HG03060 (cell line): ENCODE data around the gene TOR4A.
"Not testable (repeated sequence)": the region's sequence is repeated elsewhere in the genome, so short reads cannot be mapped to it uniquely, and the experiment has no call there.

ENCODE experiments used
- ATAC-seq: cut with Tn5 transposase; IDR thresholded peaks from one replicate; pipeline ENCODE4 v1.9.1; 2021; ENCODE audit warnings: low read depth, moderate number of reproducible peaks; ENCODE audit not compliant: unreplicated experiment

Gene TOR4A

GRCh38 chr9:137315581-137316011 is 38.1 kb downstream of the TOR4A start:
- no peak for ATAC-seq

DNA sequence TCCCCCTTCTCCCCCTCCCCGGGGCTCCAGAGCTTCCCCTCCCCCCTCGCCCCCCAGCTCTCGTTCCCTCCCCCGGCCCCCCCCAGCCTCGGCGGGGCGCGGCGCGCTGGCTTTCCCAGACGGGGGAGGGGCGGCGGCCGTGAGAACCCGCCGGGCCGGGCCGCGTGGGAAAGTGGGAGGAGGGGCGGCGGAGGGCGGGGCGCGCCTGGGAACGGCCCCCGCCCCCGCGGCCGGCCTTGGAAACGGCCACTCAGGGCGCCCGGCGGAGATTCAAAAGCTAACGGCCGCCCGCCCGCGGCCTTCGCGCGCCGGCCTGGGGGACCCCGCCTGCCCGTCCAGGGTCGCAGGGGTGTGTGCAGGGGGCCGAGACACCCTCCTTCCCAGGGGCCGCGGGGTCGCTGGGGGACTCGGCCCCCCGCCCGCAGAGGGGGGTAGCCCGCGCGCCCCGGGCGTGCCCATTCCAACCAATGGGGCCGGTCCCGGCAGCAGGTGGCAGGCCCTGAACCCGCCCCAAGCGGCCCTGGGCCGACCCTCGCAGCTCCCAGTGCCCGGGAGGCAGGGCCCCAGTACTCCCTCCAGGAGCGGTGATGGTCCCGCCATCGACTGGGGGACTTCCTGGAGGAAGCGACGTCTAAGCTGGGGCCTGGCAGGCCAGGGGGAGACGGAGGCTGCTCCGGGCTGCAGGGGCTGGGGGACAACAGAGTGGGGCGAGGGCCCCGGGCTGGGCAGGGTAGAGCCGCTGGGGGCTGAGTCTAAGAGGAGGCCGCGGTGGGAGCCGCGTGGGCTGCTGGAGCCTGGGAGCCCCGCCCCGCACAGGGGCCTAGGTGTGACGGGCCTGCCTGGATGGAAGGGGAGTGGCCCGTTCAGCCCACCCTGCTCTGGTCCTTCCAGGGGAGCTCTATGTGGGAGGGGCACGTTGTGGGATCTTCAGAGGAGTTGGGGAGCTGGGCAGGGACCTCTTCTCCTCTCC is 38.8 kb downstream of the TOR4A start:
- no peak for ATAC-seq

DNA sequence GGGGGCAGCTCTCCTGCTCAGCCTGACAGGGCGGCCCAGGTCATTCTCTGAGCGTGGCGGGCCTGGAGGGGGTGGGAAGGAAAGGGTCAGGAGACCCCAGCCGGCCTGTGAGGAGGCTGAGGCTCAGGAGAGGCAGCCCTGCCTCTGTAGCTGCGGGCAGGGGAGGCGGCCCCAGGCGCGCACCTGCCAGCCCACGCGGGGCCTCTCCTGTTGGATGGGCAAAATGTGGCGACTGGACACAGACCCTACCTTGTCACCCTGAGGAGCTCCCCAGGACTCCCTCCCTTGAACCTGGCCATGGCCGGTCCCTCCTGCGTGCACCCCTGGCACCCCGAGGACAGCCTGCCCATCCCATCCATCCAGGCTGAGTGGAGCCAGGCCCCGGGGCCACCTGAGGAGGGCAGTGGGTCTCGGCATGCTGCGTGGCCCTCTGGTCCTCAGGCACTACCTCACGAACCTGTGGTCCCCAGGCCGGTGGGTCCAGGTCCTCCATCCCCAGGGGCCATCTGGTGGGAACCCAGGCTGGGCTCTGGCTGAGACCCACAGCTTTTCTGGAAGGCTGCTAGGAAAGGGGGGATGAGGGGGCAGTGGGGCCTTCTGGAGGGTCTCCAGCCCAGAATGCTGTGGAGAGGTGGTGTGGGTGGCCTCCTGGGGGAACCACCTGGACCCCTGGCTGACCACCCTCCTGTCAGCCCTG is 39.6 kb downstream of the TOR4A start:
- ATAC-seq, result no peak

DNA sequence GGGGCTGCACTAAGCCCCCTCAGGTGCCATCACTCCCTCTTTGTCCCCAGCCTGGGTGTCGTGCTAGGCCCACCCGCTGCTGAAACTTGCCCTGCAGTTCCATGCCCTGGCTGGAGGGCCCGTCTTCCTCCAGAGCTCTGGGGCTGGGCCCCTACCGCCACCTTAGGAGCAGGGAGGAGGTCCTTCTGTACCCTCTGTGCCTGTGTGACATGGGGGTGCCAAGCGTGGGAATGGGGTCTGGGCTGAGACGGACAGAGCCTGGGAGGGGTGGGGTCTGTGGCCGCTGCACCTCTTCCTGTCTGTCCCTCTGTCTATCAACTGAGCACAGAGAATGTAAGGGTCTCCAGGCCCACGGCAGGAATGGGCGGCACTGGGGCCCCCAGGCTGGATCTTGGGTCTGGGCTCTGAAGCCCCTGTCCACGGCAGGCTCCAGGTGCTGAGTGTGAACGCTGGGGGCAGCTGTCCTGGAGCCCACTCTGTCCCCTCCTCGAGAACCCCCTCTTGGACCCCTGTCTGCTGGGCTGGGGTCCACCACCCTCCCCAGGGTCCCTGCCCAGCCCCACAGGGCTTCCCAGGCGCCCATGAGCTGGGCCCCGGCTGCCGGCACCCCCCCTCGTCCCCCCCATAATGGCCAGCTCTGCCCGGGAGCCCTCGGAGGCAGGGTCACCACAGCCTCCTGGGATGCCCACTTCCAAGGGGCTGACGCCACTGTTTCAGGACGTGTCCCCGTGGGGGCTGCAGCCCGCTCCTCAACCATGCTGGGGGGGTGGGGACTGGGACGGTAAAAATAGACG is 40.4 kb downstream of the TOR4A start:
- no peak for ATAC-seq

DNA sequence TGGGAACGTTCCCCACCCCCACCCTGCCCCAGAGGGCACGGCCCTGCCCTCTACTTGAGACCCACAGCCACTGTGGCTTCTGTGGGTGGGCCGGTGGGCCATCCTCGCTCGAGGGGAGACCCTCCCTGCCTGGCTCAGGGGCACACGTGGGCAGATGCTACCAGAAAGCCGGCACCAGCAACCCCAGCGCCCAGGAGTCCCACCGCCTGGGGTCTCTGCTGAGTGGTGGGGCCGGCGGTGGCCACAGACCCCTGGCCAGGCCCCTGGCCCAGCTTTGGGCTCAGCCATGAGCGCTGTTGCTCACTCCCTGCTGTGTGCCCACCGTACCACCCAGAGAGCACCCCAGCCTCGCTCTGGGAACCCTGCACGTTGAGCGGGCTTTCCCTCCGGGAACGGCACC is 41.1 kb downstream of the TOR4A start:
- ATAC-seq, result no peak

- no peak for ATAC-seq
Observed at GRCh38 chr9:137319011-137319738, 41.6 kb downstream of the TOR4A start.

GRCh38 chr9:137319739-137320551 is 42.4 kb downstream of the TOR4A start:
- ATAC-seq, result no peak

DNA sequence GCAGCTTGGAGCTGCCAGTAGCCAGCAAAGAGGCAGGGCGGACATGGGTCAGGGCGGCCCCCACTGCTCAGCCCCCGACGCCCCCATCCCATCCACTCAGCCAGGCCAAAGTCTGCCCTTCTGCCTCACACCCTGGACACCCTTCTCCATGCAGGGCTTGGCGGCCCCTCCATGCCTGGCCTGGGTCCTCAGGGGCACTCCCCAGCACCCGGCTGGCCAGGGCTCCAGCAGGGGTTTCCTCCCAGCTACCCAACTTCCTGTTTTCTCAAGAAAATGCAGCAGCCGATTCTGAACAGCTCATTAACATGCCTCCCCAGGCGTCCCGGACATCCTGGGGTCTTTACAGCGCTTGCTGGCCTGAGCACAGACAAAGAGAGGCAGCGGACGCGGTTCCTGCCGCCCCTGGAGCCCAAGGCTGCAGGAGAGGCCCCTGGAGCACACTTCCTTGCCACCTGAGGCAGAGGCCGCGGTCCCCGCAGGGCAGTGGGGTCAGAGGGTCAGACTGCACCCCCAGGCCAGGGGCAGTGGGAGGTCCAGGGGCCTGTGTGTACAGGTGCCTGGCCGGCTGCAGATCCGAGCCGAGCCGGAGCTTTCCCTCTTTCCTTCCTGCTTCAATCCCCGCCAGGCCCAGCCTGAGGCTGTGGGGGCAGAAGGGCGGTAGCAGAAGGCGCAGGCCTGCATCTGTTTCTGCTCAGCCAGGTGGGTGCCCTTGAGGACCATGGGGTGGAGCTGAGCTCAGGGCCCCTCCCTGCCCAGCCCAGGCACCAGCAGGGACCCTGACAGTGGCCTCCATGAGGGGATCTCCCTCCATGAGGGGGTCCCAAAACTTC is 43.2 kb downstream of the TOR4A start:
- ATAC-seq, result no peak

DNA sequence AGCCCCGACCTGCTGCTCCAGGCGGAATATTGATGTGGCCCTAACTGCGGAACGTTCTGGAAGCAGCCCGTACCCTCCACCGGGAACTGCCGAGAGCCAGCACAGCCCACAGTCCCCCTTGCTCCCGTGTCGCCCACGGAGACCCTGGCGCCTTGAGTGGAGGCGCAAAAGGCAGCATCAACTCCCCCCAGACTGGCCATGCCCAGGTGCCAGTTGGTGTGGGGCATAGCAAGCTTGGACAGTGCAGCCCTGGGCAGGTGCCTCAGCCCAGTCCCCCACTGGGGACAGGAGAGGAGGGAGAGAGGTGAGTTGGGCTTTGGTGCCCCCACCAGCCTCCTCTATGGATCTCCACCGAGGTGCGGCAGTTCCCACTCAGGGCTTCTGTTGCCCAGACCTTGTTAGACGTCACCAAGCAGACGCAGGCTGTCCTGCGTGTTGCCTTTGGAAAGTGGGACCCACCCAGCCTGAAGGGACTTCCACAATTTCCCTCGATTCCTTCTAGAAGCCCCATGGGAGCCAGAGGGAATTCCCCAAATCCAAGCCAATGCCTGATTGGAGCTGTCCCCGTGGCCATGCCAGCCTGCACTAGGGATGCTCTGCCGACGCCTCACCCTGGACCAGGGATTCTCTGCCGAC is 44.3 kb downstream of the TOR4A start:
- ATAC-seq, result no peak

DNA sequence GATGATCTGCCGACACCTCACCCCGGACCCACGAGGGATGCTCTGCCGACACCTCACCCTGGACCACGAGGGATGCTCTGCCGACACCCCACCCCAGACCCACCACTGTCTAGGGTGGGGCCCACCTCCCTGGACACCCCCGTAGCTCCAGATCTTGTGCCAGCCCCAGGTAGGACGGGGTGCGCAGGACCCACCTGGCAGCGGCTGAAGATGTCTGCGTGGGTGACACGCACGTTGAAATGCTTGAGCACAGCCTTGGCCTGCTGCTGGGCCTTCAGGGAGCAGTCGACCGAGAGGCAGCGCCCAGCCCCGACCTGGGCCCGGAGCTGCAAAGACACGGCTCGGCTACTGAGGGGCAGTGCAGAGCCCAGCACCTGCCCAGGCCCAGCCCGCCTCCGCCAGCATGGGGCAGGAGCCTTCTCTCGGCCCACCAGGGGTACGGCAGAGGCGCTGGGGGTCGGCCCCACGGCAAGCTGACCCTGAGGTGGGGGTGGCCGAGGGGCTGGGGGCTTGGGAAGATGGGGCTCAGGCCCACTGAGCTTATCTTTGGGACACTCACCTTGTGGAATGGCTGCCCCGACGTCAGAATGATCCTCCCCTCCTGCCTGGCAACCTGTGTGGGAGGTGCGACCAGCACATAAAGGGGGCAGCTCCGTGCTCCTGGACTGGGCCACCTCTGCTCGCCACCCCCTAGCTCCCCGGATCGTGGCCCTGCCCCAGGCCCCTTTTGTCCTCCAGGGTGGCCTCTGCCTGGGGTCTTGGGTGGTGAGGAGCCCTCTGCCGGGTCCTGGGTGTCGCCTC is 46.2 kb downstream of the TOR4A start:
- no peak for ATAC-seq

- no peak for ATAC-seq
Observed at GRCh38 chr9:137325124-137325523, 47.6 kb downstream of the TOR4A start.

DNA sequence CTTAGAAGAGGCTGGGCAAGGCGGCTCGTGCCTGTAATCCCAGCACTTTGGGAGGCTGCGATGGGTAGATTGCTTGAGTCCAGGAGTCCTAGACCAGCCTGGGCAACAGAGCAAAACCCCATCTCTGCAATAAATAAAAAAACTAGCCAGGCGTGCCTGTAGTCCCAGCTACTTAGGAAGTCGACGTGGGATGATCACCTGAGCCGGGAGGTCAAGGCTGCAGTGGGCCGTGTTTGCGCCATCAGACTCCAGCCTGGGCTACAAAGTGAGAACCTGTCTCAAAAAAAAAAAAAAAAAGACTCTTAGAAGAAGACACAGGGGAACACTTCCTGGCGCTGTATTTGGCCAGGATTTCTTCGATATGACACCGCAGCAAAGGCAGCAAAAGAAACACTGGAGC is 48.3 kb downstream of the TOR4A start:
- no peak for ATAC-seq

DNA sequence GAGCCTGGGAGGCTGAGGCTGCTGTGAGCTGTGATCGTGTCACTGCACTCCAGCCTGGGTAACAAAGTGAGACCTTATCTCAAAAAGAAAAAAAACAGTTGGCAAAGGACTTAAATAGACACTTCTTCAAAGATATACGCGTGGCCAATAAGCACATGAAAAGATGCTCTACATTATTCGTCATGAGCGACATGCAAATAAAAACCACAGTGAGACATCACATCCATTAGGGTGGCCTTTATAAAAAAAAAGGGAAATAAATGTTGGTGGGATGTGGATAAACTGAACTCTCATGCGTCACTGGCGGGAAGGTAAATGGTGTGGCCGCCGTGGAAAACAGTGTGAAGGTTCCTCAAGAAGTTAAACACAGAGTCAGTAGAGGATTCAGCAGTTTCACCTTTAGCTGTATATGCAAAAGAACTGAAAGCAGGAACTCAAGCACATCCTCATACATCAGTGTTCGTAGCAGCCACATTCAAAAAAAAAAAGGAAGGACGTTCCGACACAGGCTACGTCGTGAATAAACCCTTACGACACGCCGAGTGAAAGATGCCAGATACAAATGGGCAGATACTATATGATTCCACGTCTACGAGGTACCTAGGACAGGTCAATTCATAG is 49.0 kb downstream of the TOR4A start:
- no peak for ATAC-seq

DNA sequence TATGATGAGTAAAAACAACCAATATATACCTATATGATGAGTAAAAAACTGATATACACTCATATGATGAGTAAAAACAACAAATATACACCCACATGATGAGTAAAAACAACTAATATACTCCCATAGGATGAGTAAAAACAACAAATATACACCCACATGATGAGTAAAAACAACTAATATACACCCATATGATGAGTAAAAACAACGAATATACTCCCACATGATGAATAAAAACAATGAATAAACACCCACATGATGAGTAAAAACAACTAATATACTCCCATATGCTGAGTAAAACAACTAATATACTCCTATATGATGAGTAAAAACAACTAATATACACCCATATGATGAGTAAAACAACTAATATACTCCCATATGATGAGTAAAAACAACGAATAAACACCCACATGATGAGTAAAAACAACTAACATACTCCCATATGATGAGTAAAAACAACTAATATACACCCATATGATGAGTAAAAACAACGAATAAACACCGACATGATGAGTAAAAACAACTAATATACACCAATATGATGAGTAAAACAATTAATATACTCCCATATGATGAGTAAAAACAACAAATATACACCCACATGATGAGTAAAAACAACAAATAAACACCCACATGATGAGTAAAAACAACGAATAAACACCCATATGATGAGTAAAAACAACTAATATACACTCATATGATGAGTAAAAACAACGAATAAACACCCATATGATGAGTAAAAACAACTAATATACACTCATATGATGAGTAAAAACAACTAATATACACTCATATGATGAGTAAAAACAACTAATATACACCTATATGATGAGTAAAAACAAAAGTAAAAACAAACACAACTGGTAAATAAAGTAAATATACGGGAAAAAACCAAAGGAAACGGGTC is 50.4 kb downstream of the TOR4A start:
- ATAC-seq, result not testable (repeated sequence)

DNA sequence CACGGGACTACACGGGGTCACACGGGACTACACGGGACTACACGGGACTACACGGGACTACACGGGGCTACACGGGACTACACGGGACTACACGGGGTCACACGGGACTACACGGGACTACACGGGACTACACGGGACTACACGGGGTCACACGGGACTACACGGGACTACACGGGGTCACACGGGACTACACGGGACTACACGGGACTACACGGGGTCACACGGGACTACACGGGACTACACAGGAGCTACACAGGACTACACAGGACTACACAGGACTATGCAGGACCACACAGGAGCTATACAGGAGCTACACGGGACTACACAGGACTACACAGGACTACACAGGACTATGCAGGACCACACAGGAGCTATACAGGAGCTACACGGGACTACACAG is 52.1 kb downstream of the TOR4A start:
- ATAC-seq, result not testable (repeated sequence)

- ATAC-seq, result no peak
Observed at GRCh38 chr9:137330689-137331088, 53.2 kb downstream of the TOR4A start.
